SU-DHL-6 (cell line): ENCODE results near the gene MAP2K7.

Experiments
- H2AFZ ChIP-seq: fragments of 200-600 bp; sonication (generic); 2 replicates; pipeline ENCODE4 v1.6.1; 2014; ENCODE audit warnings: low read depth, mild to moderate bottlenecking, moderate library complexity, mixed read lengths, antibody characterized with exemption, low read length; ENCODE audit not compliant: severe bottlenecking
- H3F3A ChIP-seq: fragments of 200-600 bp; shearing (Covaris generic); 2 replicates; pipeline ENCODE4 v1.6.0; 2016; ENCODE audit warnings: antibody characterized with exemption, mild to moderate bottlenecking; ENCODE audit not compliant: insufficient read depth
- H3K27ac ChIP-seq: fragments of 200-600 bp; sonication (generic); 2 replicates; pipeline ENCODE4 v1.5.1; 2016; ENCODE audit warnings: low read depth, mild to moderate bottlenecking, low read length, moderate library complexity, mixed read lengths
- H3K27me3 ChIP-seq: fragments of 200-600 bp; sonication (generic), shearing (Covaris generic); 2 replicates; pipeline ENCODE4 v1.6.0; 2014; ENCODE audit warnings: mild to moderate bottlenecking, low read length
- H3K36me3 ChIP-seq: fragments of 200-600 bp; sonication (generic); 2 replicates; pipeline ENCODE4 v1.6.1; 2014; ENCODE audit warnings: mild to moderate bottlenecking, low read length, mixed read lengths
- H3K4me2 ChIP-seq: fragments of 300-600, 200-600 bp; shearing (Covaris generic), sonication (generic); 2 replicates; pipeline ENCODE4 v1.6.0; 2014; ENCODE audit warnings: low read length, low read depth, mild to moderate bottlenecking; ENCODE audit not compliant: poor library complexity, severe bottlenecking
- H3K4me3 ChIP-seq: fragments of 200-600 bp; sonication (generic); 2 replicates; pipeline ENCODE4 v1.5.1; 2014; ENCODE audit warnings: antibody characterized with exemption, low read length, mild to moderate bottlenecking, mixed read lengths; ENCODE audit not compliant: insufficient read depth, poor library complexity, severe bottlenecking
- H3K79me2 ChIP-seq: fragments of 200-600 bp; sonication (generic); 2 replicates; pipeline ENCODE4 v1.6.1; 2014; ENCODE audit warnings: mild to moderate bottlenecking, low read length, moderate library complexity; ENCODE audit not compliant: insufficient read depth
- H3K9ac ChIP-seq: fragments of 200-600 bp; sonication (generic); 2 replicates; pipeline ENCODE4 v1.7.0; 2014; ENCODE audit warnings: mild to moderate bottlenecking, low read length
- H3K9me2 ChIP-seq: fragments of 200-600 bp; sonication (generic); replicated peaks from 2 replicates; pipeline ENCODE4 v1.6.1; 2014; ENCODE audit warnings: low read length; ENCODE audit not compliant: insufficient read depth
- H3K9me3 ChIP-seq: fragments of 200-600 bp; sonication (generic); 2 replicates; pipeline ENCODE4 v1.6.1; 2014; ENCODE audit warnings: low read length, mixed read lengths; ENCODE audit not compliant: insufficient read depth
- H4K20me1 ChIP-seq: fragments of 200-600 bp; sonication (generic); 2 replicates; pipeline ENCODE4 v1.6.1; 2014; ENCODE audit warnings: low read depth, mild to moderate bottlenecking, antibody characterized with exemption, low read length, moderate library complexity, mixed read lengths
- EZH2phosphoT487 ChIP-seq: fragments of 200-600 bp; sonication (generic), shearing (Covaris generic); conservative IDR thresholded peaks from 2 replicates; pipeline ENCODE4 v1.6.1; 2018; ENCODE audit warnings: mild to moderate bottlenecking, antibody characterized with exemption, low read length, moderate library complexity, mixed read lengths
- TF ChIP-seq, protein P1 (sequence below): fragments of 200-600 bp; sonication (generic); IDR thresholded peaks from one replicate; pipeline ENCODE4 v1.5.1; 2017; ENCODE audit warnings: antibody characterized with exemption, mild to moderate bottlenecking, low read length, moderate library complexity; ENCODE audit not compliant: insufficient read depth, poor library complexity, severe bottlenecking

Gene MAP2K7

DNA sequence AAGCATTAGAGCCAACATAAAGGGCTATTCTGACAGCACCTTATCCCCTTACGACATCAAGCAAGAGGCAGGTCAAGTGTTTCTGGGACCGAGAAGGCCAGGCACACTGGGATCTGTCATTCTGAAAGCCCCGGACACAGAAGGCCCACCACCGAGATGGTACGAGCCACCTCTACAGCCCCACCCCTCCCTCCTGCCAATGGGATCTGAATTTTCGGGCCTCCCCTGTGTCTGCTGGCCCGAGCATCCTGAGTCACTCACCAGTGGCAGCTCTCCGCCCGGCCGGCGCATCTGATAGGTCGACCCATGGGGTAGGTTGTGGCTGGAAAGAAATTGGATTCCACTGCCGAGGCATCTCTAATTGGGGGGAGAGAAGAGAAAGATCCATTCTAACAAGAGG lies 37.2 kb downstream of the MAP2K7 start:
- Histone ChIP-seq H3K36me3 (no peaks in the 10 kb centered on the region), H3K9ac (no peak overlapping the region), H3K4me2 (no peak overlapping the region)

DNA sequence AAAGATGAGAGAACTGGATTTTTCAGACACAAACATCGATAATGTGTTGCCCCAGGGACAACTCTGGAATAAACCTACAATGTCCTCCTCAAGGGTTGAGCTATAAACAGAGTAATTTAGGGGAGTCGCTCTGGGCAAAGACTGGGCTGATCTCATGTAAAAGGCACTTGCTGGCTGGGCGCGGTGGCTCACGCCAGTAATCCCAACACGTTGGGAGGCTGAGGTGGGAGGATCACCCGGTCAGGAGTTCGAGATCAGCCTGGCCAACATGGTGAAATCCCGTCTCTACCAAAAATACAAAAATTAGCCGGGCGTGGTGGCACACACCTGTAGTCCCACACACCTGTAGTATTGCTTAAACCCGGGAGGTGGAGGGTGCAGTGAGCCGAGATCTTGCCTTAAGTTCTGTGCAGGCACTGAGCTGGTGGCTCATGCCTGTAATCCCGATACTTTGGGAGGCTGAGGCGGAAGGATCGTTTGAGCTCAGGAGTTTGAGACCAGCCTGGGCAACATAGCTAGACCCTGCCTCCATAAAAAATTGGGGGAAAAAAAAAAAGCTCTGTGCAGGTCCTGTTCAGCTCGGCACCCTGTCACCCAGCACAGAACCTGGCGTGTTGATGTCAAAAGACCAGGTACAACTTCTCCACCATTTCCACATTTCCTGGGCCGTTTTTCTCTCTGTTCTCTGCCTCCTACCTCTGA lies 38.4 kb downstream of the MAP2K7 start:
- Histone ChIP-seq H3K4me3 (peak overlapping the region; percentile 92), H3F3A (0 out of 2 replicates have a peak, but pooled peaks cover 3% of the 10 kb centered on the region), H2AFZ (no peak overlapping the region), H3K9me2 (no peaks in the 10 kb centered on the region), H3K27ac (no peak overlapping the region), H3K4me2 (peak overlapping the region; percentile 69), H3K79me2 (peaks cover 40% of the 10 kb centered on the region), H3K9me3 (no peaks in the 10 kb centered on the region), H4K20me1 (no peaks in the 10 kb centered on the region), H3K9ac (peak overlapping the region; percentile 81), H3K36me3 (no peaks in the 10 kb centered on the region), H3K27me3 (no peaks in the 10 kb centered on the region)
- TF ChIP-seq, protein P1, sequence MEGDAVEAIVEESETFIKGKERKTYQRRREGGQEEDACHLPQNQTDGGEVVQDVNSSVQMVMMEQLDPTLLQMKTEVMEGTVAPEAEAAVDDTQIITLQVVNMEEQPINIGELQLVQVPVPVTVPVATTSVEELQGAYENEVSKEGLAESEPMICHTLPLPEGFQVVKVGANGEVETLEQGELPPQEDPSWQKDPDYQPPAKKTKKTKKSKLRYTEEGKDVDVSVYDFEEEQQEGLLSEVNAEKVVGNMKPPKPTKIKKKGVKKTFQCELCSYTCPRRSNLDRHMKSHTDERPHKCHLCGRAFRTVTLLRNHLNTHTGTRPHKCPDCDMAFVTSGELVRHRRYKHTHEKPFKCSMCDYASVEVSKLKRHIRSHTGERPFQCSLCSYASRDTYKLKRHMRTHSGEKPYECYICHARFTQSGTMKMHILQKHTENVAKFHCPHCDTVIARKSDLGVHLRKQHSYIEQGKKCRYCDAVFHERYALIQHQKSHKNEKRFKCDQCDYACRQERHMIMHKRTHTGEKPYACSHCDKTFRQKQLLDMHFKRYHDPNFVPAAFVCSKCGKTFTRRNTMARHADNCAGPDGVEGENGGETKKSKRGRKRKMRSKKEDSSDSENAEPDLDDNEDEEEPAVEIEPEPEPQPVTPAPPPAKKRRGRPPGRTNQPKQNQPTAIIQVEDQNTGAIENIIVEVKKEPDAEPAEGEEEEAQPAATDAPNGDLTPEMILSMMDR, result no peak
- TF ChIP-seq EZH2phosphoT487, result no peak

More for the DNA sequence above, 37.2 kb downstream of the MAP2K7 start:
- TF ChIP-seq EZH2phosphoT487, result no peak
- TF ChIP-seq, protein P1, result no peak
- peaks cover 40% of the 10 kb centered on the region for H3K79me2 ChIP-seq
- no peaks in the 10 kb centered on the region for H3K9me3 ChIP-seq
- 0 out of 2 replicates have a peak, but pooled peaks cover 3% of the 10 kb centered on the region for H3F3A ChIP-seq
- H2AFZ ChIP-seq, result no peak overlapping the region
- no peaks in the 10 kb centered on the region for H3K27me3 ChIP-seq
- no peaks in the 10 kb centered on the region for H4K20me1 ChIP-seq
- H3K9me2 ChIP-seq, result no peaks in the 10 kb centered on the region
- no peak overlapping the region for H3K27ac ChIP-seq
- no peak overlapping the region for H3K4me3 ChIP-seq

DNA sequence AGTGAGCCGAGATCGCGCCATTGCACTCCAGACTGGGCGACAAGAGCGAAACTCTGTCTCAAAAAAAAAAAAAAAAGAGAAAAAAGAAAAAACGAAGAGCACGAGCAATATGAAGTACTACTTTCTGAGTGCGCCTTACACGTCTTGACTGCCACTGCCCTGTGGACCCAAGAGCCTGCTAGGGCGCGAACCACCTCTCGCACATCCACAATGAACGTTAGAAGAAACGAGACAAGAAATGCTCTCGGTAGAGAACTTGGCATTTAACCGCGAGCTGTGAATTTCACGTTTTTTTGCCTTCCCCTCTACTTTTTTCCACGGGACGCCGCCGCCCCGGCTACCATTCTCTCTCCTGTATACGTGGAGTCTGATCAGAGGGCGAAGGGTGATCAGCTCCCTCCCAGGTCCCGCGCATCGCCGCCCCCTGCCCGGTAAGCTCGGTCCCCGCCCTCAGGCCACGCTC lies 39.3 kb downstream of the MAP2K7 start:
- Histone ChIP-seq H4K20me1 (no peaks in the 10 kb centered on the region), H3K27ac (peak overlapping the region; percentile 57)

More for the DNA sequence above, 39.3 kb downstream of the MAP2K7 start:
- H3K9me2 ChIP-seq, result no peaks in the 10 kb centered on the region
- H3K4me2 ChIP-seq, result peak overlapping the region; percentile 69
- peak overlapping the region; percentile 92 for H3K4me3 ChIP-seq
- peaks cover 40% of the 10 kb centered on the region for H3K79me2 ChIP-seq
- peak overlapping the region; percentile 71 for H2AFZ ChIP-seq
- H3K9me3 ChIP-seq, result no peaks in the 10 kb centered on the region
- 0 out of 2 replicates have a peak, but pooled peaks cover 3% of the 10 kb centered on the region for H3F3A ChIP-seq
- no peaks in the 10 kb centered on the region for H3K36me3 ChIP-seq
- no peak for TF ChIP-seq EZH2phosphoT487
- TF ChIP-seq, protein P1, result no peak
- H3K9ac ChIP-seq, result peak overlapping the region; percentile 81
- H3K27me3 ChIP-seq, result no peaks in the 10 kb centered on the region
